Tibial artery (tissue), 4 donors: Measurements from ENCODE around the gene VSTM2L.

Source experiments
- DNase-seq, 2 donors: peaks; one replicate each; pipeline ENCODE4 v3.0.0-alpha.2; 2019
- H3K27ac ChIP-seq, 2 donors: fragments of 200-600 bp; sonication (generic) in 1 of 2; 1 replicate in 1 of 2; 2 replicates in 1 of 2; pipeline ENCODE4 v1.5.1; 2018 to 2019; ENCODE audit warnings: mild to moderate bottlenecking in 1 of 2
- H3K27me3 ChIP-seq, 2 donors: fragments of 200-600 bp; sonication (generic) in 1 of 2; one replicate each; pipeline versions ENCODE4 v1.5.1 to v1.6.0; 2016 to 2019
- H3K36me3 ChIP-seq, 3 donors: fragments of 200-600 bp; sonication (generic) in 2 of 3; one replicate each; pipeline ENCODE4 v1.5.1; 2016 to 2019; ENCODE audit warnings: mild to moderate bottlenecking in 2 of 3
- H3K4me1 ChIP-seq, 4 donors: fragments of 200-600 bp; sonication (generic) in 2 of 4; 1 replicate in 3 of 4; 2 replicates in 1 of 4; pipeline ENCODE4 v1.5.1; 2016 to 2019
- H3K4me3 ChIP-seq, 2 donors: fragments of 200-600 bp; sonication (generic) in 1 of 2; 1 replicate in 1 of 2; 2 replicates in 1 of 2; pipeline ENCODE4 v1.5.1; 2018 to 2019; ENCODE audit warnings: mild to moderate bottlenecking in 2 of 2
- H3K9me3 ChIP-seq, 3 donors: fragments of 200-600 bp; sonication (generic) in 1 of 3; one replicate each; pipeline ENCODE4 v1.5.1; 2016 to 2019
- intact Hi-C: fragments of 100-400 bp; cut with DNase I; formaldehyde crosslinking; loops from one replicate; pipeline ENCODE4 v1.15.0; 2023; ENCODE audit warnings: low total_unique reads
- TF ChIP-seq, protein P1 (sequence below), 2 experiments: fragments of 200-600 bp in 1 of 2; fragments of 450-650 bp in 1 of 2; IDR thresholded peaks; one replicate each; pipeline ENCODE4 v1.5.1; 2017 to 2019; ENCODE audit warnings: antibody characterized with exemption in 2 of 2, mild to moderate bottlenecking in 1 of 2, moderate library complexity in 1 of 2

Gene VSTM2L

DNA sequence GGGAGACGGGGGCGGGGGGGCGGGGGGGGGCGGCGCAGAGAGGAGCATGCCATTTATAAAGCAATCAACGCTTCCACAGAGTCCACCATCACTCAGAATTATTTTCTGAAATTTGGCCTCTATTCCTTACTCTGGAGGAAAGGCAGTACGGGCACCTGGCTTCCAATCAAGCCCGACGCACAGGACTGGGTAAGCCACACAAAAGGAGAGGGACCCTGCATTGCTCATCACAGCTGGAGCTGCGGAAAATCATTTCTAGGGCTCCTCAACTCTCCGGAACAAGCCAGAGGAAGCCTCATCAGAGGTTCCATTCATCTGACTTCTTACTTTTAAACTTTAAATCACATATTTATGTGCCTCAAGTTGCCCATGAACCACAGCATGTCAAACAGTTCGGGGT lies 74.4 kb downstream of the VSTM2L start:
- intact Hi-C loops, result no loop called here
- TF ChIP-seq, protein P1, sequence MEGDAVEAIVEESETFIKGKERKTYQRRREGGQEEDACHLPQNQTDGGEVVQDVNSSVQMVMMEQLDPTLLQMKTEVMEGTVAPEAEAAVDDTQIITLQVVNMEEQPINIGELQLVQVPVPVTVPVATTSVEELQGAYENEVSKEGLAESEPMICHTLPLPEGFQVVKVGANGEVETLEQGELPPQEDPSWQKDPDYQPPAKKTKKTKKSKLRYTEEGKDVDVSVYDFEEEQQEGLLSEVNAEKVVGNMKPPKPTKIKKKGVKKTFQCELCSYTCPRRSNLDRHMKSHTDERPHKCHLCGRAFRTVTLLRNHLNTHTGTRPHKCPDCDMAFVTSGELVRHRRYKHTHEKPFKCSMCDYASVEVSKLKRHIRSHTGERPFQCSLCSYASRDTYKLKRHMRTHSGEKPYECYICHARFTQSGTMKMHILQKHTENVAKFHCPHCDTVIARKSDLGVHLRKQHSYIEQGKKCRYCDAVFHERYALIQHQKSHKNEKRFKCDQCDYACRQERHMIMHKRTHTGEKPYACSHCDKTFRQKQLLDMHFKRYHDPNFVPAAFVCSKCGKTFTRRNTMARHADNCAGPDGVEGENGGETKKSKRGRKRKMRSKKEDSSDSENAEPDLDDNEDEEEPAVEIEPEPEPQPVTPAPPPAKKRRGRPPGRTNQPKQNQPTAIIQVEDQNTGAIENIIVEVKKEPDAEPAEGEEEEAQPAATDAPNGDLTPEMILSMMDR (IDR thresholded peaks at IDR 0.05), result no peak

DNA sequence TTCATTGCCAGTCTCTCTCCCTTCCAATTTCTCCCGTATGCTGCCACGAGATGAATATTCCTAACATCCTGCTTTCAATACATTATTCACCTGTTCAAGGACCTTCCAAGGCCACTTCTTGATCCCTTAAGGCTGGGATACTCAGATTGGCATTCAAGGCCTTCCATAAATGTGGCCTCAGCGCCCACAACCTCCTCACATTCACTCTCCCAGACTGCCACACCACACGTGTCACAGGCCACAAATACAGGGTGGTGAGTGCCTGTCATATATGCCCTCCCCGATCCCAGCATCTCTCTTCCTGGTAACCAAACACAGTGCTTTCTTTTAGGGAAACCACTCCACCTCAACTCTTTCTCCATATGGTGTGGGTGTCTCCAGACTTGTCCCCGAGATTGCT lies 74.9 kb downstream of the VSTM2L start:
- no peak overlapping the region for H3K27ac ChIP-seq
- H3K36me3 ChIP-seq, result peaks cover 0 to 20% (median 18%) of the 10 kb centered on the region in 3 donors
- no peak overlapping the region for H3K4me3 ChIP-seq
- TF ChIP-seq, protein P1 (IDR thresholded peaks at IDR 0.05), result no peak
- peak in 1 of 2 donors; percentile 3 for DNase-seq
- H3K9me3 ChIP-seq, result no peaks in the 10 kb centered on the region
- intact Hi-C loops, result no loop called here
- H3K27me3 ChIP-seq, result no peaks in the 10 kb centered on the region
- H3K4me1 ChIP-seq, result no peaks in the 10 kb centered on the region

More for the DNA sequence above, 74.4 kb downstream of the VSTM2L start:
- no peaks in the 10 kb centered on the region for H3K4me1 ChIP-seq
- H3K9me3 ChIP-seq, result no peaks in the 10 kb centered on the region
- H3K36me3 ChIP-seq, result peaks cover 0 to 20% (median 14%) of the 10 kb centered on the region in 3 donors
- H3K27ac ChIP-seq, result no peak overlapping the region
- peak in 1 of 2 donors; percentile 33 for DNase-seq
- no peak overlapping the region for H3K4me3 ChIP-seq
- H3K27me3 ChIP-seq, result no peaks in the 10 kb centered on the region

DNA sequence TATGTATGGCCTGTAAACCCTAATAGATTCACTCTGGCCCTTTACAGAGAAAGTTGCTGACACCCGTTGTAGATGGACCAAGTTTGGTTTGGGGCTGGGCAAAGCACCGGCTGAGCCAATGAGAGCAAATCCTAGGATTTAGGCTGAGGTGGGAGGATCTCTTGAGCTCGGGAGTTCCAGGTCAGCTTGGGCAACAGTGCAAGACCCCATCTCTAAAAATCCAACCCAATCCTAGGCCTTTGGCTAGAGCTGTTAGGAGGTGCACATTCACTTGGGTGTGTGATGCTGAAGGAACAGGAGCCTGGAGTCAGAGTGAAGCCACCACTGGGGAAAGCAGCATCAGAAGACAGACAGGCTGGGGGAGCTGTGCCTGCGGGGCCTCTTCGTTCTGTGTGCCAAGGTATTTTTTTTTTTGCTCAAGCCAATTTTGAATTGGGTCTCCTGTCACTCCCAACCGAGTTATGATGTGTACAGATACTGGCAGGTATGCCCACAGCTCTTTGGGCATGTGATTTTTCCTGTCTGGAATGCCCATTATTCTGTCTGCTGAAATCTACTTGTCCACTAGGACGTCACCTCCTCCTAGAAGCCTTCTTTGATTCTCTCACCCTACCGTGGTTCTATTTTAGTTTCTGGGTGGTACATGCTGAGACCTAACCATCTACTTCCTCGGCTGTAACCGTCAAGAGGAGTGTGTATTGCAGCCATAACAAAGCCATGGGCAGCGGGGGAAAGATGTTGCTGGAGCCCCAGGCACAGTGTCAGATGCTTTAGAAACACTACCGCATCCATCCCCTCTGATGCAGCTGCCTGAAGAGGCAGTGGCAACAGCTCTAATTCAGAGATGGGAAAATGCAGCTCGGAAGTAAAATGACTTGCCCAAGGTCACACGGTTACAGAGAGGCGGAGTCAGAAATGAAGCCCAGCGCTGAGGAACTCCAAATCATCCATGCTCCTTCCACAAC lies 76.4 kb downstream of the VSTM2L start:
- peaks cover 0 to 27% (median 25%) of the 10 kb centered on the region in 3 donors for H3K36me3 ChIP-seq
- H3K9me3 ChIP-seq, result no peaks in the 10 kb centered on the region
- H3K27me3 ChIP-seq, result no peaks in the 10 kb centered on the region
- no peak overlapping the region for H3K4me3 ChIP-seq
- H3K4me1 ChIP-seq, result peaks cover 0 to 7% (median 7%) of the 10 kb centered on the region in 4 donors
- H3K27ac ChIP-seq, result no peak overlapping the region
- TF ChIP-seq, protein P1 (IDR thresholded peaks at IDR 0.05), result no peak
- DNase-seq, result no peak
- intact Hi-C loops, result no loop called here

DNA sequence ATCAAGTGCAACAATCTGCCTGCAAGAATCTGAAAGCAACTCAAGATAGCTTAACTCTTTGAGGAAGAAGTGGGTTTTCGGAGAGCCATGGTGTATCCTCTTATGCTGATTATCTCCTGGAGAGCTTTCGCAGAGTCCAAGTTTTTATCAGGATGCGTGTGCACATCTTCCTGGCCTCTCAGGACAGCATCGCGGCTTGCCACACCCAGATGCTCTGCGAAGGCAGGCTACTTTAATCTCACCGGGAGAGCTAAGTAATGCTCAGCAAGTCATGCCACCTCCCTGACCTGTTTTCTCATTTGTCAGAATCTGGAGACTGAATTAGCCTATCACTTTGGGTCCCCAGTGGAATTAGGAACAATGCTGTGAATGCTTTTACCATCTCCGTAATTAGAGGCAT lies 77.5 kb downstream of the VSTM2L start:
- Histone ChIP-seq H3K4me1 (peaks cover 0 to 14% (median 11%) of the 10 kb centered on the region in 4 donors), H3K36me3 (peaks cover 0 to 27% (median 25%) of the 10 kb centered on the region in 3 donors), H3K9me3 (no peaks in the 10 kb centered on the region), H3K27me3 (no peaks in the 10 kb centered on the region), H3K27ac (no peak overlapping the region), H3K4me3 (no peak overlapping the region)
- TF ChIP-seq, protein P1 (IDR thresholded peaks at IDR 0.05), result no peak
- no peak for DNase-seq
- intact Hi-C loops, result no loop called here

DNA sequence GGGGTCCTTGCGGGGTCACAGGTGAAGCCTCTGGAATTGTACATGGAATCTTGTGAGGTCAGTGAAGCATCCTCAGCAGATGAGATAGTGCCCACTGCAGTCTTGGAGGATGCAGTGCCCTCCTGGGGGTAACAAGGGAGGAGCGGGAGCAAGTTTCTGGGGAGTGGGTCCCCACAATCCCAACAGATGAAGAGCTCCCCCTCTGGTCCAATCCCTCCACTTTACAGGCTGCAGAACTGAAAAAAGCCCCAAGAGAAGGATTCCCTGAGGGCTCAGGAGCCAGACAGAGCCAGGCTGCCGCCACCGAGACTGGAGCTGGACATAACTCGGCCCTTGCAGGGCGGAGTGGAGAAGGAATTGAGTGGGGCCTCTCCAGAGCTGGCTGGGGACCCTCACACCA lies 77.9 kb downstream of the VSTM2L start:
- Histone ChIP-seq H3K9me3 (no peaks in the 10 kb centered on the region), H3K36me3 (peaks cover 0 to 27% (median 25%) of the 10 kb centered on the region in 3 donors), H3K4me3 (no peak overlapping the region), H3K4me1 (peaks cover 0 to 19% (median 15%) of the 10 kb centered on the region in 4 donors), H3K27me3 (no peaks in the 10 kb centered on the region), H3K27ac (no peak overlapping the region)
- DNase-seq, result no peak
- intact Hi-C loops, result no loop called here
- TF ChIP-seq, protein P1 (IDR thresholded peaks at IDR 0.05), result no peak
